KG1 (cell line): Measurements from ENCODE around the gene NUPR2.
"Not testable (repeated sequence)": the region's sequence is repeated elsewhere in the genome, so short reads cannot be mapped to it uniquely, and the experiment has no call there.

ENCODE experiments used
- DNase-seq: peaks from one replicate; lab custom pipeline; 2025; lab: John Stamatoyannopoulos, UW

NUPR2 gene

DNA sequence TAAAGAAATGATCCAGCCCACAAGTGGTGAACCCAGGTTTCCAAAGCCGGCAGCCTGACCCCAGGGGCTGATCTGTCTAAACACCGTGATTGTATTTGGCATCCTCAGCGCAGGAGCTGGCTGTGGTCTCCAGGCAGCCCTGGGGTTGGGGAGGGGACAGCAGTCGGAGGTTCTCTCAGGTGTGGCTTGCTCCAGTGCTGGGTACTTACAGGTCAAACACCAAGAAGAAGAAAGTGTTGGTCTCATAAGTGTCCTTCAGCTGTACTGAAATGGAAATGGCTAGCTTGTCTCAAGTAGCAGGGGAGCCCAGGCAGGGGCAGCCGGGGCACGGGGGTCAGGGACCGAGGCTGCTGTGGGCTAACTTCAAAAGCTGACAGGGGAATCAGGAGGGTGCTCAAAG, 29.5 kb downstream of the NUPR2 start:
- no peak for DNase-seq

- no peak for DNase-seq
These were observed 32.9 kb downstream of the NUPR2 start for GRCh38 chr7:56083150-56083785.

DNA sequence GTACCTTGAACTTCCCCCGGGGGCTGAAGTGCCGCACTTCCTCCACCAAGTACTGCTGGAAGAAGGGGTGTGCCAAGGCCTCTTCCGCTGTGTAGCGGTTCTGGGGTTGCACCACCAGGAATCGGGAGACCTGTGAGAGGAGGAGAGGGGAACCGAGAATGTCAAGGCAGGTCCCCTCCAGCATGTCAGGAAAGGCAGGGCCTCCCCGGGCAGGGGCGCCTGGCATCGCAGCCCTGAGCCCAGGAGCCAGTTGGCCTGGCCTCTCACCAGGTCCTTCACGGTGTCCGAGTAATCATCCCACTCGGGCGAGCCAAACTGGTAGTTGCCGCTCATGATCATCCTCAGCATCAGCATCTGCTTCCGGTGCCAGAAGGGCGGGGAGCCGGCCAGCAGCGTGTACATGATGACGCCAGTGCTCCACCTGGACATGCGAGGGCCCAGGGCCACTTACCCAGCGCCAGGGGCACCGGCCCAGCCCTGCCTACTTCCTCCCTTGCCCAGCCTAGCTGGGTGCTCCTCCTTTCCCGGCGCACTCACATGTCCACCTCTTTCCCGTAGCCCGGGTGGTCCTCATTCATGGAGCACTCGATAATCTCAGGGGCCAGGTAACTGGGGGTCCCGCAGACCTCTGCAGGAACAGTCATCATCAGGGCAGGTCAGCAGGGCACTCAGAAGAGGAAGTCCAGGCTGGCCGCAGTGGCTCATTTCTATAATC, 34.4 kb downstream of the NUPR2 start:
- no peak for DNase-seq

DNA sequence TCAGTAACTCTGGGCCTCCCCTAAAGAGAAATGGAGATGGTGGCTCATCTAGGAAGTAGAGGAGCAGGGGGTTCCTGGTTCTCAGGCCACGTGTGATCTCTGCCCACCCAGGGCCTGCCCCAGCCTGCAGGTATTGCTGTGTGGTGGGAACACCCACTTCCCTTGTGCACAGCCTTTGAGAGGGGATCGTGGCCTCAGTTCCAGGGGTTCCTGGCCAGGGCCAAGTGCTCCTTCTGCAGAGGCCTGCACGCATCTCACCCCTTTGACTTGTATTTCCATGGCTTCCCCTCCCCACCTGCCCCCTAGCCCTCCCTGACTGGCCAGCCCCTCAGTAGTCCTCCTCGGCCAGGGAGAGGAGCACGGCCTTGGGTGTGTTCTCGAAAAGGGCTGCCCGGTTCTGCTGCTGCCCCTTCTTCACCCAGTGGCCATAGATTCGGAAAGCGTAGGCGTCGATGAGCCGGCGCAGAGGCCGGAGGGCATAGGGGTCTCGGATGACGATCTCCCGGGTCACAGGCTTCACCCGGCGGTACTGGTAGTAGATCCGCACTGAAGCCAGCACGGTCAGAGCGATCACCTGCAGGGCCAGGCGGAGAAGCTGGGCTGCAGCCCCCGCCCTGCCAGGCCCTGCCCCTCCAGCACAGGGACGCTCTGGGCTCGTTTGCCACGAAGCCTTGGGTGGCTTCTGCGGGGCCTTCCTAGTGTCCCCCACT, 35.3 kb downstream of the NUPR2 start:
- not testable (repeated sequence) for DNase-seq

GRCh38 chr7:56079450-56080185, 36.6 kb downstream of the NUPR2 start:
- no peak for DNase-seq

GRCh38 chr7:56078196-56078595, 38.0 kb downstream of the NUPR2 start:
- no peak for DNase-seq

DNA sequence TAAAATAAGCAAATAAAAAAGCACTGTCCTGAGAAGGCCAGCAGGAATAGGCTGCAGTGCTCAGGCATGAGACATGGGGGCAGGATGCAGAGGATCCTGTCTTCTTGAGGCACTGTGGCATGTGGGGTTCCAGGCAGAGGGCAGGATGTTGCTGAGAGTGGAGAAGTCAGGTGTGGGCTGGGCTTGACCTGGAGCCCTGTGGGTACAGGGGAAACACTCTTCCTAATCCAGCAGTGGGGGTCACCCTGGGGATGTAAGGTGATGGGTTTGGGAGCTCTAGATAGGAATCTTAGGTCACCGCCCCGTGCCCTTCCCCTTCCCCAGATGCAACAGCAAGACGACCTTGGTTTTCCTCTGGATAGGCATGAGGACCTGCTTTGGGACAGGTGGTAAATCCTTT, 38.5 kb downstream of the NUPR2 start:
- DNase-seq = no peak

GRCh38 chr7:56074371-56074791, 41.8 kb downstream of the NUPR2 start:
- no peak for DNase-seq

DNA sequence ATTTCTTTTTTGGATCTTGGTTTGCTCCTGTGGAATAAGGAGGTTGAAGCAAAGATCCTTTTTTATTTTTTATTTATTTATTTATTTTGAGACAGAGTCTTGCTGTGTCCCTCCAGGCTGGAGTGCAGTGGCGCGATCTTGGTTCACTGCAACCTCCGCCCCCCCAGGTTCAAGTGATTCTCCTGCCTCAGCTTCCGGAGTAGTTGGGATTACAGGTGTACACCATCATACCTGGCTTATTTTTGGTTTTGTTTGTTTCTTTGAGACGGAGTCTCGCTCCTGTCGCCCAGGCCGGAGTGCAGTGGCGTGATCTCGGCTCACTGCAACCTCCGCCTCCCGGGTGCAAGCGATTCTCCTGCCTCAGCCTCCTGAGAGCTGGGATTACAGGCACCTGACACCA, 49.8 kb downstream of the NUPR2 start:
- DNase-seq = not testable (repeated sequence)
